ENCODE data around the gene HIPK3.

Gene HIPK3

GRCh38 chr11:33399421-33399820, 142.2 kb downstream of the HIPK3 start:
- no peak for TF ChIP-seq GATA3 (IDR thresholded peaks at IDR 0.05; ENCODE audit: low read depth, low read length)
- TF ChIP-seq GATA2 (IDR thresholded peaks at IDR 0.05; ENCODE audit: low read depth, low read length): no peak

DNA sequence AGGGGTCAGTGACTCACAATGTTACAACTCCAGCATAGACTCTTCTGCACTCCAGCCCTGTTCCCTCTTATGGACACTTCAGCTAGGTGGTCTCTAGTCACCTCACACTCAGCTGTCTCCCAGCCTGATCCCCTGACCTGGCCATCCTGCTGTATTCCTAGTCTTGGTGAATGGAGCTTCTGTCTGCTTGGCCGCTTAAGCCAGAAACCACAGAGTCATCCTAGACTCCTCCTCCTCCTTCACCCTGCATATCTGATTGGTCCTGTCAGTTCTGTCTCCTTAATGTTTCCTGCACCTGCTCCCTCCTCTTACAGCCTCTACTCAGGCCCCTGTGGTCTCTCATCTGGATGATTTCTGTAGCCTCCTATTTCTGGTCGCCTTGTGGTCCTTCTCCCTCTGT, 144.9 kb downstream of the HIPK3 start:
- TF ChIP-seq GATA2 (IDR thresholded peaks at IDR 0.05; ENCODE audit: low read depth, low read length) (no peak), GATA3 (IDR thresholded peaks at IDR 0.05; ENCODE audit: low read depth, low read length) (no peak)

DNA sequence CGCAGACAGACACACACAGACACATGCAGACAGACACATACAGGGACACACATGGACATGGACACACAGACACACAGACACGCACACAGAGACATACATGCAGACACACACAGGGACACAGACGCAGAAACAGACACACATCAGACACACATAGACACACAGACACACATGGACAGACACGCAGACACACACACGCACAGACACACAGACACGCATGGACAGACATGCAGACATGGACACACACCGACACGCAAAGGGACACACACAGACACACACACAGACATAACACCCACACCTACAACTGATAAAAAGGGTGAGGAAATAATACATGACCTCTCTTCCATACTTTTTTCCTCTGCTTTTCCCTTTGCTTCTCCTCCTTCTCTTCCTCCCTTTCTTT, 146.2 kb downstream of the HIPK3 start:
- TF ChIP-seq GATA3 (IDR thresholded peaks at IDR 0.05; ENCODE audit: low read depth, low read length) (no peak), GATA2 (IDR thresholded peaks at IDR 0.05; ENCODE audit: low read depth, low read length) (no peak)

- TF ChIP-seq GATA2 (IDR thresholded peaks at IDR 0.05; ENCODE audit: low read depth, low read length) (no peak), GATA3 (IDR thresholded peaks at IDR 0.05; ENCODE audit: low read depth, low read length) (no peak)
These were observed 148.8 kb downstream of the HIPK3 start for GRCh38 chr11:33405834-33406602.

Data from SH-SY5Y (cell line).